Measurements from ENCODE around the gene SPDYE6.
"Not testable (repeated sequence)": the region's sequence is repeated elsewhere in the genome, so short reads cannot be mapped to it uniquely, and the experiment has no call there.

SPDYE6 gene

GRCh38 chr7:102356344-102356743 is at the start of gene SPDYE6:
SPDYE6 (minus strand) TSS chr7:102356444; CDS start chr7:102356023, 421 bp downstream.
- not testable (repeated sequence) for DNase-seq

GRCh38 chr7:102404862-102405188 is 48.6 kb upstream of the SPDYE6 start:
- DNase-seq: not testable (repeated sequence)

- peak; percentile 25 for DNase-seq
Measured at GRCh38 chr7:102404005-102404861, 48.0 kb upstream of the SPDYE6 start.

- DNase-seq: no peak
Measured at GRCh38 chr7:102403563-102403962, 47.3 kb upstream of the SPDYE6 start.

- DNase-seq: no peak
Measured at GRCh38 chr7:102400360-102400759, 44.1 kb upstream of the SPDYE6 start.

- DNase-seq: no peak
Measured at GRCh38 chr7:102398543-102398942, 42.3 kb upstream of the SPDYE6 start.

- DNase-seq: no peak
Measured at GRCh38 chr7:102396710-102397019, 40.4 kb upstream of the SPDYE6 start.

- peak; percentile 75 for DNase-seq
Measured at GRCh38 chr7:102395873-102396709, 39.8 kb upstream of the SPDYE6 start, which contains the start of gene PRKRIP1. PRKRIP1 (plus strand) TSS chr7:102396363; CDS start chr7:102396412, 49 bp downstream.

GRCh38 chr7:102395592-102395872 is 39.3 kb upstream of the SPDYE6 start:
- DNase-seq: no peak

GRCh38 chr7:102393467-102393866 is 37.2 kb upstream of the SPDYE6 start:
- DNase-seq: no peak

- DNase-seq: no peak
Measured at GRCh38 chr7:102392330-102392729, 36.1 kb upstream of the SPDYE6 start.

- peak; percentile 68 for DNase-seq
Measured at GRCh38 chr7:102390697-102391484, 34.6 kb upstream of the SPDYE6 start.

GRCh38 chr7:102389810-102390209 is 33.6 kb upstream of the SPDYE6 start:
- DNase-seq: no peak

GRCh38 chr7:102387064-102387463 is 30.8 kb upstream of the SPDYE6 start:
- no peak for DNase-seq

GRCh38 chr7:102381696-102382425 is 25.6 kb upstream of the SPDYE6 start:
- not testable (repeated sequence) for DNase-seq

- not testable (repeated sequence) for DNase-seq
Measured at GRCh38 chr7:102380837-102381236, 24.6 kb upstream of the SPDYE6 start.

- DNase-seq: no peak
Measured at GRCh38 chr7:102376964-102377466, 20.8 kb upstream of the SPDYE6 start.

GRCh38 chr7:102372796-102373195 is 16.6 kb upstream of the SPDYE6 start:
- not testable (repeated sequence) for DNase-seq

GRCh38 chr7:102370038-102370437 is 13.8 kb upstream of the SPDYE6 start:
- DNase-seq: not testable (repeated sequence)

GRCh38 chr7:102365390-102365789 is 9.1 kb upstream of the SPDYE6 start:
- not testable (repeated sequence) for DNase-seq

- peak; percentile 4 for DNase-seq
Measured at GRCh38 chr7:102364394-102364886, 8.2 kb upstream of the SPDYE6 start.

Data from stimulated activated CD4-positive, alpha-beta T cell treated with anti-CD3 and anti-CD28 coated beads, Interleukin-4, amount 100 ng/mL, for 1 hour (primary cell).